Activated CD4-positive, alpha-beta memory T cell treated with anti-CD3 and anti-CD28 coated beads, Interleukin-2, amount 10 ng/mL, durations not matched to agents 7 days and 5 days (primary cell): ENCODE measurements around the gene ERAL1. TPM values are rescaled to one million over a fixed set of nuclear protein-coding genes. Genes with fewer than 3 reads are reported as not detected.

Experiments used
- CTCF ChIA-PET: fragments of 350-600 bp; sonication (Branson Sonifier 250); formaldehyde crosslinking; loops from one replicate; lab custom pipeline; 2021; ENCODE audit warnings: antibody characterized with exemption, inconsistent platforms; lab: Charles Lee
- POLR2A ChIA-PET: fragments of 350-600 bp; sonication (Branson Sonifier 250); formaldehyde crosslinking; loops from one replicate; lab custom pipeline; 2021; ENCODE audit warnings: antibody characterized with exemption; lab: Charles Lee
- DNase-seq: peaks from one replicate; pipeline ENCODE4 v3.0.0-alpha.2; 2020
- H3K27ac Mint-ChIP-seq: one replicate; pipeline ENCODE4 v1.8.0; 2021; ENCODE audit warnings: mild to moderate bottlenecking, mixed read lengths
- H3K27me3 Mint-ChIP-seq: one replicate; pipeline ENCODE4 v1.8.0; 2021; ENCODE audit warnings: mixed read lengths
- H3K36me3 Mint-ChIP-seq: one replicate; pipeline ENCODE4 v1.8.0; 2021; ENCODE audit warnings: low read depth, mixed read lengths
- H3K4me1 Mint-ChIP-seq: one replicate; pipeline ENCODE4 v1.8.0; 2021; ENCODE audit warnings: mixed read lengths
- H3K4me3 Mint-ChIP-seq: one replicate; pipeline ENCODE4 v1.8.0; 2021; ENCODE audit warnings: mild to moderate bottlenecking, mixed read lengths
- H3K9me3 Mint-ChIP-seq: one replicate; pipeline ENCODE4 v1.8.0; 2021; ENCODE audit warnings: mixed read lengths
- total RNA-seq, 2 experiments: library from RNA; stranded (reverse); gene quantifications; one replicate each; pipeline ENCODE4 v1.2.3, GENCODE V29; 2021

ERAL1 gene
- total RNA-seq, 2 experiments from 2014 or later, result 34.6 to 35.2 TPM

DNA sequence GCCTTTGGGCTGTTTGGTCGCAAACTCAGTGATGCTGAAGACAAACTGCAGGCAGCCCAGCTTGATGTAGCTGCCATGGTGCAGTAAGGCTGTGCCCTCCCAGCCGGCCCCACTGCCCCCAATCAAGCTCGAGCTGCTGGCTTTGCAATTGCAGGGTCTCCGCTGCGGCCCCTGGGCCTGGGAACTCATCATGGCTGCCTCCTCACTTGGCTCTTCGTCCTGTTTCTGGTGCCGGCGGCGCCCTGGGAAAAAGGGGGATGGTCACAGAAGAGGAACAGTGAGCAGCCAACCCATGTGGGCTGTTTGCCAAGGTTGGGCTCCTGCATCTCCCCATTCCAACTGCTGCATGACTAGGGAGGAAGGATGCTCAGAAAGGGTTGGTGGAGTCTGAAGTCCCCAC is 51.5 kb downstream of the ERAL1 start:
- Mint-ChIP-seq H3K36me3 (peaks cover 51% of the 10 kb centered on the region), H3K4me1 (peaks cover 23% of the 10 kb centered on the region), H3K4me3 (no peak overlapping the region), H3K9me3 (no peaks in the 10 kb centered on the region), H3K27ac (no peak overlapping the region), H3K27me3 (no peaks in the 10 kb centered on the region)
- DNase-seq, result no peak
- ChIA-PET POLR2A (no interaction called here), CTCF (interaction anchor here (0.5 to 2.9 kb wide), 2 partner anchors 40 to 142 kb away, joined by 3 to 13 read pairs; no protein-coding TSS in a partner anchor)

DNA sequence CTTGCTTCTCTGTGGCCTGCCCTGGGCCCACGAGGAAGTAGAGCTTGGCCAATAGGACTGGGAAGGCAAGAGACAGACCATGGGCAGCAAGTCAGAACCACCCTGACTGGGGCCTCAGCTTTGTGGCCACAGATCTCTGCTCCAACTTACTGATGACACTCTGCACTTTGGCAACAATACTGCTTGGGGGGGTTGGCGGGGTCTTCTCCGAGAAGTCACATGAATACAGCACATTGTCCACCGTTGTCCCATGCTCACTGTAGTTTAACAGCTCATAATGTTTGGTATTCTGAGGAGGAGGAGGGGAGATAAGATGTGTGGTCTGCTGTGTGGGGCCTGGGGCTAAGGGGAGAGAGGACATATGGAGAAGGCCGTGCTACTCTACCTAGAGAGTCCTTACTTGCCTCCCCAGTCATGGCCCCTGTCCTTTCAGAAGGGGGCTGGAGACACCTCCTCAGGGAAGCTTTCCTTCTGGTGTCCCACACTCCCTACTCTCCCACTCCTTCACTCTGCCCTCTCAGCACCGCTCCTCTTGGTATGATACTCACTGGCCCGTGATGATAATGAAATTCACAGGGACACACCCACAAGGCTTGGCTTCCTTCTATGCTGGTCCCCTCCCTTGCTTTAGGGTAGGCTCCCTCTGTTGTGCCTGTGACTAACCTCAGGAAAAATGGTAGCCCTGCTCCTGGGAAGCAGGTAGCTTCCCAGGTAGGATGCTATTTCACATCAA is 52.1 kb downstream of the ERAL1 start:
- no peak overlapping the region for H3K27ac Mint-ChIP-seq
- ChIA-PET POLR2A (interaction anchor here (0.8 to 1.4 kb wide), 5 partner anchors 9 to 181 kb away, joined by 3 to 4 read pairs (median 3); partner anchors contain the start of genes FLOT2 and TLCD1), CTCF (interaction anchor here (0.5 to 2.9 kb wide), 4 partner anchors 10 to 142 kb away, joined by 3 to 13 read pairs (median 4); no protein-coding TSS in a partner anchor)
- DNase-seq, result no peak
- peaks cover 17% of the 10 kb centered on the region for H3K4me1 Mint-ChIP-seq
- H3K9me3 Mint-ChIP-seq, result no peaks in the 10 kb centered on the region
- H3K27me3 Mint-ChIP-seq, result no peaks in the 10 kb centered on the region
- H3K36me3 Mint-ChIP-seq, result peaks cover 53% of the 10 kb centered on the region
- H3K4me3 Mint-ChIP-seq, result no peak overlapping the region

DNA sequence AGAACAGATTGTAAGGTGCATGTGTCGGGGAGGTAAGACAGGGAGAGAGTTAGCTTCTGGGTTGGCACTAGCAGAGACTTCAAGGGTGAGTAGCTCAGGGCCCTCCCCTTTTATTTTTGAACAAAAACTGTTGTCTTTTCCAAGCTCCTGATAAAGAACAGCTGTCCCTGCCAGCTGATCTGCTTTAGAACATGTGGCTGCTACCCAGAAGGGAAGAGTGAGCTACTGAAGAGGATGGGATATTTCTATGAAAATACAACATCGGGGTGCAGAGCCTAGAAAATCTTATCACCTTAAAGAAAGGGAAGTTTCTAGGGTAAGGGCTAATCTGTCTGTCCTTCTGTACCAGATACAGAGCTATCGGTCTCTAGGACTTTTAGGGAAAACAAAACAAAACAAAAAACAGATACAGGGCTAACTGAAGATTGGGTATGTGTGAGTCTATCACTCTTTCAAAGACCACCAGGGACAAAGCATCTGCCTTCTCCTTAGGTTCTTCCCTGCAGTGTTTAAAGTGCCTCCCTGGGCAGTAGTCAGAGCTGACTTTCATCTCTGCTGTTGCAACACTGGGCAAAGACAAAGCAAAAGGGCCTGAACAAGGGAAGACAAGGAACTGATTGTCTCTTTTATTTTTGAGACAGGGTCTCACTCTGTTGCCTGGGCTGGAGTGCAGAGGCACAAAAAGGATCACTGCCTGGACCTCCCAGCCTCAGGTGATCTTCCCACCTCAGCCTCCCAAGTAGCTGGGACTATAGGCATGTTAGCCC is 53.1 kb downstream of the ERAL1 start:
- no peaks in the 10 kb centered on the region for H3K27me3 Mint-ChIP-seq
- POLR2A ChIA-PET, result interaction anchor here (0.8 to 1.9 kb wide), 9 partner anchors 10 to 182 kb away, joined by 3 to 5 read pairs (median 3); partner anchors contain the start of genes FLOT2 and TLCD1
- H3K4me1 Mint-ChIP-seq, result peaks cover 13% of the 10 kb centered on the region
- peaks cover 59% of the 10 kb centered on the region for H3K36me3 Mint-ChIP-seq
- no peak overlapping the region for H3K4me3 Mint-ChIP-seq
- no peak for DNase-seq
- H3K27ac Mint-ChIP-seq, result no peak overlapping the region
- H3K9me3 Mint-ChIP-seq, result no peaks in the 10 kb centered on the region
- CTCF ChIA-PET, result interaction anchor here (0.7 to 2.9 kb wide), 5 partner anchors 11 to 158 kb away, joined by 3 to 13 read pairs (median 4); no protein-coding TSS in a partner anchor

DNA sequence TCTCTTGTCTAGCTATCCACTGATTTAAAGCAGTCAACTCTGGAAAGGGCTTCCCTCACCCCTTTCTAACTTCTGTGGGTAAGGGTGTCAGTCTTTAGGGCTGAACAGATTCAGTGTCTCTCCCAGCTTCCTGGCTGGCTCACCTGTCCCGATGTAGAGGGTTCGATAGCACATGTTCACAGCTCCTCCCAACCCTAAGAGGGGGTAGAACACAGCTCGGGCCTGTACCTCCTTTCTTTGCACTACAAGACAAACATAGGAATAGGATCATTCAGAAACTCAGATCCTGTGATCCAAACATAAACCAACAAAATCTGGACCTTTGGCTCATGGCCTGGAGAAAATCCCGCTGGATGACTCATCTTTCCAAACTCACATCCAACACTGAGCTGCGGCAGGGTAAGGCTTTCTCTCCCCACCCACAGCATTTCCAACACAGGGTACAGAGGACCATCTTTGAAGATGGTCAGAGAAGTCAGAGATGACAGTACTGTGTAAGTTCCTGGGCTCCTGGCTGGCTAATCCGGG is 53.9 kb downstream of the ERAL1 start:
- Mint-ChIP-seq H3K36me3 (peaks cover 67% of the 10 kb centered on the region), H3K27ac (no peak overlapping the region)
- POLR2A ChIA-PET, result interaction anchor here (1.3 to 1.9 kb wide), 3 partner anchors 9 to 145 kb away, joined by 3 to 5 read pairs (median 4); no protein-coding TSS in a partner anchor

DNA sequence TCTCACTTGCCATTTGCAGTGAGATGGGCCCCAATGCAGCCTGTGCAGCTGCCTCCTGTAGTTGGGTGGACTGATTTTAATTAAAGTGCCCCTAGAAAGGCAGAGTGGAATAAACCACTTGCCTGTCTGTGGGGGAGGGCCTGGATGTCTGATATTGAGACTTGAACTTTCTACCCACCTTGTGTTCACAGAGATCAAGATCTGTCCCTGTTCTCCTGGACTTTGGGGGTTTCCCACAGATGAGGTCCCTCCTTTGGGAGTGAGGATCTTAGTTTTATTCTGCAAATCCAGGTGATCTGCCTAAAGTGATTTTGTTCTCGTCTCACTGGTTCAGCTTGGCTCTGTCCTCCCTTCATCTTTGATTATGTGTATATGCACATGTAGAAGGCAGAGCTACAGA is 55.7 kb downstream of the ERAL1 start:
- Mint-ChIP-seq H3K27ac (no peak overlapping the region), H3K4me3 (no peak overlapping the region), H3K36me3 (peaks cover 80% of the 10 kb centered on the region), H3K4me1 (peaks cover 6% of the 10 kb centered on the region), H3K27me3 (no peaks in the 10 kb centered on the region), H3K9me3 (no peaks in the 10 kb centered on the region)
- ChIA-PET CTCF (interaction anchor here (0.6 to 1.7 kb wide), 5 partner anchors 16 to 182 kb away, joined by 3 to 5 read pairs (median 4); partner anchors contain the start of gene NEK8), POLR2A (interaction anchor here (1.7 kb wide), 1 partner anchor 39 kb away, joined by 4 read pairs; no protein-coding TSS in a partner anchor)
- DNase-seq, result no peak

More for the DNA sequence above, 53.9 kb downstream of the ERAL1 start:
- CTCF ChIA-PET, result interaction anchor here (0.7 to 2.9 kb wide), 6 partner anchors 9 to 159 kb away, joined by 3 to 13 read pairs (median 4); no protein-coding TSS in a partner anchor
- no peak overlapping the region for H3K4me3 Mint-ChIP-seq
- no peaks in the 10 kb centered on the region for H3K9me3 Mint-ChIP-seq
- no peaks in the 10 kb centered on the region for H3K27me3 Mint-ChIP-seq
- DNase-seq, result no peak
- H3K4me1 Mint-ChIP-seq, result peaks cover 8% of the 10 kb centered on the region

Other genes with a start within 250 kb of the ERAL1 start
- gene RSKR, start 240.8 kb upstream of the ERAL1 start, total RNA-seq, result 10 to 100 TPM; 15.5 to 19.7 TPM
- gene BLTP2, start 209.9 kb upstream of the ERAL1 start, total RNA-seq, result 100 to 1,000 TPM; 120 to 128 TPM
- 10 to 100 TPM; 49.0 to 52.9 TPM for gene SDF2, start 193.1 kb upstream of the ERAL1 start, total RNA-seq
- gene SUPT6H, start 192.8 kb upstream of the ERAL1 start, total RNA-seq, result 10 to 100 TPM; 60.7 to 65.8 TPM
- 1 to 10 TPM; 6.2 to 7.4 TPM for gene PROCA1, start 143.1 kb upstream of the ERAL1 start, total RNA-seq
- gene RAB34, start 137.1 kb upstream of the ERAL1 start, total RNA-seq, result 1 to 10 TPM; 6.5 to 7.4 TPM
- gene RPL23A, start 135.0 kb upstream of the ERAL1 start, total RNA-seq, result 1,000 to 10,000 TPM; 1,962 to 2,028 TPM
- gene TLCD1, start 128.8 kb upstream of the ERAL1 start, total RNA-seq, result 1 to 10 TPM; 1.4 to 2.3 TPM
- gene NEK8, start 126.2 kb upstream of the ERAL1 start, total RNA-seq, result 1 to 10 TPM; 2.5 to 3.5 TPM
- gene TRAF4, start 111.0 kb upstream of the ERAL1 start, total RNA-seq, result 10 to 100 TPM; 55.3 to 57.2 TPM
- 10 to 100 TPM; 15.5 to 17.1 TPM for gene FAM222B, start 12.2 kb upstream of the ERAL1 start, total RNA-seq
- gene FLOT2, start 42.7 kb downstream of the ERAL1 start, total RNA-seq, result 100 to 1,000 TPM; 193 to 200 TPM
- 10 to 100 TPM; 25.2 to 25.7 TPM for gene DHRS13, start 48.1 kb downstream of the ERAL1 start, total RNA-seq
- 10 to 100 TPM; 75.6 to 78.8 TPM for gene PHF12, start 96.5 kb downstream of the ERAL1 start, total RNA-seq
- not detected for gene SEZ6, start 151.0 kb downstream of the ERAL1 start, total RNA-seq
- 1 to 10 TPM; 1.4 to 2.0 TPM for gene PIPOX, start 188.1 kb downstream of the ERAL1 start, total RNA-seq